HG03108 (cell line): ENCODE measurements around the gene TBX2.

Experiments used
- ATAC-seq: cut with Tn5 transposase; IDR thresholded peaks from one replicate; pipeline ENCODE4 v1.9.1; 2021; ENCODE audit warnings: moderate library complexity; ENCODE audit not compliant: unreplicated experiment

TBX2 gene

GRCh38 chr17:61401389-61402072 is 1.9 kb downstream of the TBX2 start:
- no peak for ATAC-seq

- no peak for ATAC-seq
Measured at GRCh38 chr17:61402073-61402541, 2.5 kb downstream of the TBX2 start.

DNA sequence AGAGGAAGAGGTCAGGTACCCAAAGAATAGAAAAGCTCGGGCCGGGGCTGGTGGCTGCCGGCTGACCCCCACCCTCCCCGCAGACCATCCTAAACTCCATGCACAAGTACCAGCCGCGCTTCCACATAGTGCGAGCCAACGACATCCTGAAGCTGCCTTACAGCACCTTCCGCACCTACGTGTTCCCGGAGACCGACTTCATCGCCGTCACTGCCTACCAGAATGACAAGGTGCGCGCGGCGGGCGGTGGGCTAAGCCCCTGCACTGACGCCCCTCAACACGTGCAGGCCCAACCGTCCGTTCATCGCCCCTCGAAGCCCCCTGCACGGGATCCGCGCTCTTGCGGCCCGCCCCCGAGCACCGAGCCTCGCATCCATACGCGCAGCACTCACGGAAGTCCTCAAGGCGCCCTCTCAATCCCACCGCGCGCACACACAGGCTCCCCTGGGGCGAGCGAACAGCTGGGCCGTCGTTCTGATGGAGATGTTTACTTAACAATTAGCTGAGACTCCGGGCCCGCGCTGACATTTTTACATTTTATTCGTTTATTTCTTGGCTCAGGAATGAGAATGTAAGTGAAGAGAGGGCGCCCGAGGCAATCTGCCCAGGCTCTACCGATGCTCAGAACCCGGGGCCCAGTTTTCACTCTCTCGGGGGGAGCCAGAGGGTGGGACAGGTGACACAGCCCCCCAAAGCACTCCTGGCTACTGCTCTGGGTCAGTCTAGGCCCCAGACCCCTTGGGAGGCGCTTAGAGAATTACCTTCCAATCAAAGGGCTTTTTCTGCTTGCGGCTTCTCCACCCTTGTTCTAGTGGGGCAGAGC is 3.5 kb downstream of the TBX2 start:
- ATAC-seq = no peak

DNA sequence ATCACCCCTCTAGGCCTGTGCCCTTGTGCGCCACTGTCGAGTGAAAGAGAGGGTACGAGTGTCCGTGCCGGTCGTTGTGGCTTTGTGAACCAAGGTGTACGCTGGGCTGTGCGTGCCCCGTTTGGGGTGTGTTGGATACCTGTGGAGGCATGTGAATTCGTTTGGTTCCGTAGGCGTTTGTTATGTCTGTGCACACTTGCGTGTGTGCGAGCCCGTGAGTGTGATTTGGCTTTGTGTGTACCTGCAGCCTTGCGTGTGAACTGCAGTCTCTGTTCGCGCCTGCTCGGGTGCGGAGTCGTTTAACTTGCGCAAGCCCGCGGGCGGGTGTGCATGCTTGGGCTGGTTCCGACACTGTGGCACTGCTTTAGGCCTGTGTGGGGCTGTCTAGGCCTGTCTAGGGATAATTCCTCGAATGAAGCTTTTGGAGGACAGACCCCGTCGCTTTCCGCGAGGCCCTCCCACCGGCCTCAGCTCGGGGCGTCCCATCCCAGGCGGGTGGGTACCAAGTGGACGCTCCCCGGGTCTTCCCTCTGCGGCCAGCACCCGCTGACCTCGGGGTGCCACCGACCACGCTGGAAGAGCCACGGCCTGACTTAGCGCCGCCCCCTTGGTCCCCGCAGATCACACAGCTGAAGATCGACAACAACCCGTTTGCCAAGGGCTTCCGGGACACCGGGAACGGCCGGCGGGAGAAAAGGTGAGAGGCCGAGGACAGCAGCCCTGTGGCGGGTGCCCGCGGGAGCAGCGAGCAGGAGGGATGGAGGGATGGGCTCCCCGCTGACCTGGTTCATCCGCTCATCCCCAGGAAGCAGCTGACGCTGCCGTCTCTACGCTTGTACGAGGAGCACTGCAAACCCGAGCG is 4.4 kb downstream of the TBX2 start:
- no peak for ATAC-seq

DNA sequence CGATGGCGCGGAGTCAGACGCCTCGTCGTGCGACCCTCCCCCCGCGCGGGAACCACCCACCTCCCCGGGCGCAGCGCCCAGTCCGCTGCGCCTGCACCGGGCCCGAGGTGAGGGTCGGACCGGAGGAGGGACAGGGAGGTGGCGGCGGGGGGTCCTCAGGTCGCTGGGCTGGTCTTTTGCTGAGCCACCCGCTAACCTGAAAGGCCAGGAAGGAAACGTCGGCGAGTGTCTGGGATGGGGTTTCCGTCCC is 4.9 kb downstream of the TBX2 start:
- no peak for ATAC-seq

GRCh38 chr17:61404913-61405685 is 5.5 kb downstream of the TBX2 start:
- no peak for ATAC-seq

- no peak for ATAC-seq
Measured at GRCh38 chr17:61405686-61406536, 6.3 kb downstream of the TBX2 start.

- no peak for ATAC-seq
Measured at GRCh38 chr17:61406537-61406845, 6.8 kb downstream of the TBX2 start.

GRCh38 chr17:61406971-61407911 is 7.6 kb downstream of the TBX2 start:
- ATAC-seq = no peak

DNA sequence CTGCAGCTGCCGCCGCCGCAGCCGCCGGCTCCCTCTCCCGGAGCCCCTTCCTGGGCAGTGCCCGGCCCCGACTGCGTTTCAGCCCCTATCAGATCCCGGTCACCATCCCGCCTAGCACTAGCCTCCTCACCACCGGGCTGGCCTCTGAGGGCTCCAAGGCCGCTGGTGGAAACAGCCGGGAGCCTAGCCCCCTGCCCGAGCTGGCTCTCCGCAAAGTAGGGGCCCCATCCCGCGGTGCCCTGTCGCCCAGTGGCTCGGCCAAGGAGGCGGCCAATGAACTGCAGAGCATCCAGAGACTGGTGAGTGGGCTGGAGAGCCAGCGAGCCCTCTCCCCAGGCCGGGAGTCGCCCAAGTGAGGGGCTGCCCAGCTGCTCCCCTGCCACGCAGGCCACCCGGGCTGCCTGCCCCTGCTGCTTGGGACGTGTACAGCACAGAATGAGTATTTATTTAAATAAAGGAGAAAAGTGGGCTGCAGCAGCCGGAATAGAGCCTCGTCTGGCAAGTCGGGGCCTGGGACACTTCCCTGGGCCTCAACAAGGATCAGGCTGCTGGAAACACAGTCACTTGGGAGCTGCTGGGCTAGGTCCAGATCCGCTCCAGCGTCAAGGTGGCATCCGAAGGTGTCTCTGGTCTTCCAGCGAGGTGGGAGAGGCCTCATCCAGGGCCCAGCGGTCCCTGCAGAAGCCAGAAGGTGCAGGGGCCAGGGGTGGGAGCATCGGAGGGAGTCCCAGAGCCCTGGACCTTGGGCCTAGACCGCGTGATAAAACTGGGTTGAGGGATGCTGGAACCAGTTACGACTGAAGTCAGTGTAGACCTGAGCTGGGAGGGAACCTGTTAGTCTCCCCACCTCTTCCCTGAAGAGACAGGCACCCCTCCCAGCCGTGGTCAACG is 8.8 kb downstream of the TBX2 start:
- no peak for ATAC-seq

DNA sequence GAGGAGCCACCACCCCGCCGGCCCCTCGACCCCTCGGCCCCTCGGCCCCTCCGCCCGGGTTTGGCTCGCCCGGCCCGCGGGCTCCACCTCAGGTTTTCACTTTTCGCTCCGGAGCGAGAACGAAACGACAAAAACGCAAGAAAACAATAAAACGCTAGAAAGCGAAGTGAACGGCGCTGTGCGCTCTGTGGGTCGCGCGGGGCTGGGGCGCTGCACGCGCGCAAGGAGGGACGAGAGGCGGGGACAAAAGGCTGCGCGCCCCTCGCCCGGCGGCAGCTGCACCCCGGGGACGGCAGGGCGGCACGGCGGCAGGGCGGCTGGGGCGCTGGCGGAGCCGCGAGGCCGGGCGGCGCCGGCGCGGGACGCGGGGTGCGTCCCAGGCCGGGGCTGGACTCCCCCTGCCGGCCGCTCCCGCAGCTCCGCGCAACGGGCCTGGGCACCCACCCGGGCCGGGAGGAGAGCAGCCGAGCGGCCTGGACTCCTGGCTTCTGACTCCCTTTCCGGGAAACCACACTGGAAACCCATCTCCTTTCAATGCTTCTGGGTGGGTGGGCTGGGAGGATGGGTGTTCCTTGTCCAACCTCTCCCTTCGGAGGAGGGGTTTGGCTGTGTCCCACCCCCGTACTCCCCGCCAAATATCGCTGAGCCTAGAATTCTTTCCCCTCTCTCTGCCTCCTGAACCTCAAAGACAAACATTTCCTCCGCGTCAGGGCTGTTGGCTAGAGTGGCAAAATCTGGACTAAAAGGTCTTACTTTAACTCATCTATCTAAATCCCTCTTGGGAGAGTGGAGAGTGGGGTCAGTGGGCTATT is 9.9 kb downstream of the TBX2 start:
- ATAC-seq = no peak

DNA sequence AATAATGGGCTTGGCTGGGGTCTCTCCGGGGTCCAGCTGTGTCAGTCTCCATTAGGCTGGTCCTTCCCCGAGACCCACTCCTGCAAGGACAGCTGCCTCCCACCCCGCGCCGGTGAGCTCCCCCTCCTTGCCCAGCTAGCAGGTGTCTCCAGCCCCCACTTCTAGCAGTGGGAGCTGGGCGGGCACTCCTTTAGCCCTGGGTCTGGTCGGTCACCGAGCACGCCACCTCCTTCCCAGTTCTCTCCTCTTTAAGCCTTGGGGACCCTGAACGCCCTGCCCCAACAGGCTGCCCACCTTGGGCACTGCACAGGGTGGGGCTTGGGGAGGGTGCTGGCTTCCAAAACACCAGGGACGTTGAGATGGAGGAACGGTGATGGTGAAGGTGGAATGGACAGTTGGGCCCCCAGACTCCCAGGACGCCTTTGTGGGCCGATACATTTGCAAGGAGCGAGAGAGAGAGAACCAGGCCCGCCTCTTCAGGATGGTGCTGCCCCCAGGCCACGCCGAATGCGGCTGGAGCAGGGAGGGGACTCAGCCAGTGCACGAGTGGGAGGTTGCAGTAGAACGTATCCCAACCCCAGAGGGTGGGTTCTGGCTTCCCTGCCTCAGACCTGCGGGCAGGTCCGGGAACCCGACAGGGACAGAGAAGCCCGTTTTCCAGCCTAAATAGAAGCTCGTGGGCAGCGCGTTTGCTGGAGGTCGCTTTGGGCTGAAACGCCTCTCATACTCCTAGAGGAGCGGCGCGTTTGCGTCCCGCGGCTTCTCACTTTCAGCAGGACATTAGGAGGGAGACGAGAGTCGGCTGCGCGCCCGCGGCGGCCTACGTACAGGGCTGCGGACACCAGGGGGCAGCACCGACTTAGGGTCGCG is 10.7 kb downstream of the TBX2 start:
- no peak for ATAC-seq

GRCh38 chr17:61411011-61411260 is 11.3 kb downstream of the TBX2 start:
- no peak for ATAC-seq

GRCh38 chr17:61411261-61412142 is 11.9 kb downstream of the TBX2 start:
- no peak for ATAC-seq

- ATAC-seq = peak; percentile 76
Measured at GRCh38 chr17:61412143-61412859, 12.7 kb downstream of the TBX2 start.
